Measurements from ENCODE around the gene LCORL.

The LCORL gene

GRCh38 chr4:17968721-17969120 is 52.8 kb downstream of the LCORL start:
- no peak for TF ChIP-seq CTCF (IDR thresholded peaks at IDR 0.05)

GRCh38 chr4:17967078-17967477 is 54.5 kb downstream of the LCORL start:
- TF ChIP-seq CTCF (IDR thresholded peaks at IDR 0.05), result no peak

- TF ChIP-seq CTCF (IDR thresholded peaks at IDR 0.05), result no peak
Measured at GRCh38 chr4:17966312-17966711, 55.2 kb downstream of the LCORL start.

GRCh38 chr4:17964576-17964975 is 57.0 kb downstream of the LCORL start:
- no peak for TF ChIP-seq CTCF (IDR thresholded peaks at IDR 0.05)

- TF ChIP-seq CTCF (IDR thresholded peaks at IDR 0.05), result no peak
Measured at GRCh38 chr4:17962171-17962570, 59.4 kb downstream of the LCORL start.

- TF ChIP-seq CTCF (IDR thresholded peaks at IDR 0.05), result no peak
Measured at GRCh38 chr4:17961249-17961648, 60.3 kb downstream of the LCORL start.

GRCh38 chr4:17958181-17958580 is 63.4 kb downstream of the LCORL start:
- no peak for TF ChIP-seq CTCF (IDR thresholded peaks at IDR 0.05)

GRCh38 chr4:17957688-17958087 is 63.9 kb downstream of the LCORL start:
- no peak for TF ChIP-seq CTCF (IDR thresholded peaks at IDR 0.05)

Data from LNCAP (cell line).